WERI-Rb-1 (cell line): ENCODE measurements around the gene SPP1.
"Not testable (repeated sequence)": the region's sequence is repeated elsewhere in the genome, so short reads cannot be mapped to it uniquely, and the experiment has no call there.

Experiments used
- DNase-seq: peaks from one replicate; pipeline ENCODE4 v3.0.0-alpha.2; 2020
- H3K27ac ChIP-seq: fragments of 250-450 bp; sonication (Bioruptor Pico); 2 replicates; pipeline ENCODE4 v1.5.1; 2020; ENCODE audit warnings: mild to moderate bottlenecking, moderate library complexity
- H3K27me3 ChIP-seq: fragments of 250-450 bp; sonication (Bioruptor Pico); 2 replicates; pipeline ENCODE4 v1.5.1; 2021; ENCODE audit warnings: mild to moderate bottlenecking, low read depth, moderate library complexity; ENCODE audit not compliant: insufficient read depth, severe bottlenecking
- H3K36me3 ChIP-seq: fragments of 250-450 bp; sonication (Bioruptor Pico); 2 replicates; pipeline ENCODE4 v1.5.1; 2020; ENCODE audit warnings: mild to moderate bottlenecking, moderate library complexity
- H3K4me3 ChIP-seq: 2 replicates; pipeline ENCODE4 v1.5.1; 2011; ENCODE audit warnings: low read depth, mild to moderate bottlenecking, control low read depth, low read length
- H3K9me3 ChIP-seq: fragments of 250-450 bp; sonication (Bioruptor Pico); 2 replicates; pipeline ENCODE4 v1.5.1; 2021; ENCODE audit warnings: mild to moderate bottlenecking, moderate library complexity; ENCODE audit not compliant: severe bottlenecking
- CTCF ChIP-seq: IDR thresholded peaks from 2 replicates; pipeline ENCODE4 v1.5.1; 2011; ENCODE audit warnings: low read depth, mild to moderate bottlenecking, control low read depth, inconsistent platforms, low read length

SPP1 gene

GRCh38 chr4:87934157-87934704 lies 41.3 kb upstream of the SPP1 start:
- no peaks in the 10 kb centered on the region for H3K36me3 ChIP-seq
- TF ChIP-seq CTCF: no peak
- no peak overlapping the region for H3K27ac ChIP-seq
- H3K9me3 ChIP-seq: no peaks in the 10 kb centered on the region
- H3K4me3 ChIP-seq: no peak overlapping the region
- H3K27me3 ChIP-seq: no peaks in the 10 kb centered on the region
- no peak for DNase-seq

GRCh38 chr4:87934973-87935372 lies 40.5 kb upstream of the SPP1 start:
- H3K27me3 ChIP-seq: no peaks in the 10 kb centered on the region
- no peak overlapping the region for H3K27ac ChIP-seq
- DNase-seq: no peak
- H3K36me3 ChIP-seq: no peaks in the 10 kb centered on the region
- H3K9me3 ChIP-seq: no peaks in the 10 kb centered on the region
- H3K4me3 ChIP-seq: no peak overlapping the region
- no peak for TF ChIP-seq CTCF

- not testable (repeated sequence) for H3K27me3 ChIP-seq, H3K27ac ChIP-seq, H3K36me3 ChIP-seq, H3K4me3 ChIP-seq, H3K9me3 ChIP-seq, DNase-seq
Measured at GRCh38 chr4:87935954-87936353, 39.6 kb upstream of the SPP1 start.

GRCh38 chr4:87937523-87937922 lies 38.0 kb upstream of the SPP1 start:
- H3K36me3 ChIP-seq: no peaks in the 10 kb centered on the region
- no peaks in the 10 kb centered on the region for H3K9me3 ChIP-seq
- no peak for TF ChIP-seq CTCF
- H3K27me3 ChIP-seq: no peaks in the 10 kb centered on the region
- DNase-seq: no peak
- H3K4me3 ChIP-seq: no peak overlapping the region
- no peak overlapping the region for H3K27ac ChIP-seq

- DNase-seq: no peak
- Histone ChIP-seq H3K27me3 (no peaks in the 10 kb centered on the region), H3K9me3 (no peaks in the 10 kb centered on the region), H3K36me3 (no peaks in the 10 kb centered on the region), H3K27ac (no peak overlapping the region), H3K4me3 (no peak overlapping the region)
- TF ChIP-seq CTCF: no peak
Measured at GRCh38 chr4:87938746-87939145, 36.8 kb upstream of the SPP1 start.

- Histone ChIP-seq H3K27ac (no peak overlapping the region), H3K36me3 (no peaks in the 10 kb centered on the region), H3K27me3 (no peaks in the 10 kb centered on the region), H3K9me3 (no peaks in the 10 kb centered on the region), H3K4me3 (no peak overlapping the region)
- DNase-seq: no peak
- no peak for TF ChIP-seq CTCF
Measured at GRCh38 chr4:87939978-87940690, 35.4 kb upstream of the SPP1 start.

GRCh38 chr4:87940809-87941208 lies 34.7 kb upstream of the SPP1 start:
- H3K36me3 ChIP-seq, H3K9me3 ChIP-seq, DNase-seq, H3K4me3 ChIP-seq, H3K27me3 ChIP-seq, H3K27ac ChIP-seq: not testable (repeated sequence)
